HPDE6-E6E7 (cell line): Measurements from ENCODE around the gene PODXL2.
"Not testable (repeated sequence)": the region's sequence is repeated elsewhere in the genome, so short reads cannot be mapped to it uniquely, and the experiment has no call there.

Source experiments
- DNase-seq: peaks from one replicate; pipeline ENCODE4 v3.0.0; 2011; ENCODE audit warnings: missing footprints; ENCODE audit errors: extremely low spot score

Gene PODXL2

GRCh38 chr3:127654993-127655392 is 26.0 kb downstream of the PODXL2 start:
- not testable (repeated sequence) for DNase-seq

GRCh38 chr3:127655641-127656040 is 26.7 kb downstream of the PODXL2 start:
- DNase-seq: no peak

- DNase-seq: no peak
These were observed 27.9 kb downstream of the PODXL2 start for GRCh38 chr3:127656906-127657305.

GRCh38 chr3:127658234-127658633 is 29.2 kb downstream of the PODXL2 start:
- no peak for DNase-seq

GRCh38 chr3:127660621-127661251 is 31.8 kb downstream of the PODXL2 start:
- no peak for DNase-seq

GRCh38 chr3:127661600-127661999 is 32.6 kb downstream of the PODXL2 start:
- no peak for DNase-seq

- DNase-seq: no peak
These were observed 33.0 kb downstream of the PODXL2 start for GRCh38 chr3:127662001-127662469.

- no peak for DNase-seq
These were observed 34.2 kb downstream of the PODXL2 start for GRCh38 chr3:127663151-127663550.

GRCh38 chr3:127665165-127665564 is 36.2 kb downstream of the PODXL2 start:
- no peak for DNase-seq

- DNase-seq: no peak
These were observed 36.6 kb downstream of the PODXL2 start for GRCh38 chr3:127665586-127665985.

GRCh38 chr3:127666676-127667075 is 37.7 kb downstream of the PODXL2 start:
- DNase-seq: no peak

GRCh38 chr3:127667119-127667681 is 38.2 kb downstream of the PODXL2 start:
- DNase-seq: no peak

- no peak for DNase-seq
These were observed 39.9 kb downstream of the PODXL2 start for GRCh38 chr3:127668906-127669305.

- no peak for DNase-seq
These were observed 40.7 kb downstream of the PODXL2 start for GRCh38 chr3:127669541-127670228.

- DNase-seq: no peak
These were observed 41.2 kb downstream of the PODXL2 start for GRCh38 chr3:127670229-127670559.

- no peak for DNase-seq
These were observed 42.0 kb downstream of the PODXL2 start for GRCh38 chr3:127670761-127671522.

- DNase-seq: no peak
These were observed 42.8 kb downstream of the PODXL2 start for GRCh38 chr3:127671523-127672428.

GRCh38 chr3:127672429-127673190 is 43.6 kb downstream of the PODXL2 start, which contains the start of gene ABTB1:
Gene ABTB1, plus strand, starts transcription at chr3:127672952. Its CDS starts 74 bp downstream, at chr3:127673026.
- DNase-seq: peak; percentile 83

GRCh38 chr3:127673191-127674100 is 44.5 kb downstream of the PODXL2 start:
- DNase-seq: no peak
